ENCODE measurements around the gene HSPA12B. TPM values are rescaled to one million over a fixed set of nuclear protein-coding genes. Genes with fewer than 3 reads are reported as not detected.

The HSPA12B gene
- total RNA-seq, 2 experiments from 2014 or later, result 0.08 TPM; not detected in 1

GRCh38 chr20:3698591-3699001 is 33.9 kb upstream of the HSPA12B start:
- no peak overlapping the region for H3K27ac Mint-ChIP-seq
- H3K4me3 ChIP-seq (ENCODE audit: low read length), result no peak overlapping the region
- ATAC-seq (ENCODE audit: poor library complexity) (no peak), DNase-seq (no peak)
- no peak overlapping the region for H3K27ac ChIP-seq (ENCODE audit: low read depth in 1 of 2, low read length in 2 of 2)
- no peaks in the 10 kb centered on the region for H3K27me3 ChIP-seq (ENCODE audit: control insufficient read depth in 1 of 2, insufficient read depth in 2 of 2, low read length in 2 of 2)
- TF ChIP-seq, protein P1, sequence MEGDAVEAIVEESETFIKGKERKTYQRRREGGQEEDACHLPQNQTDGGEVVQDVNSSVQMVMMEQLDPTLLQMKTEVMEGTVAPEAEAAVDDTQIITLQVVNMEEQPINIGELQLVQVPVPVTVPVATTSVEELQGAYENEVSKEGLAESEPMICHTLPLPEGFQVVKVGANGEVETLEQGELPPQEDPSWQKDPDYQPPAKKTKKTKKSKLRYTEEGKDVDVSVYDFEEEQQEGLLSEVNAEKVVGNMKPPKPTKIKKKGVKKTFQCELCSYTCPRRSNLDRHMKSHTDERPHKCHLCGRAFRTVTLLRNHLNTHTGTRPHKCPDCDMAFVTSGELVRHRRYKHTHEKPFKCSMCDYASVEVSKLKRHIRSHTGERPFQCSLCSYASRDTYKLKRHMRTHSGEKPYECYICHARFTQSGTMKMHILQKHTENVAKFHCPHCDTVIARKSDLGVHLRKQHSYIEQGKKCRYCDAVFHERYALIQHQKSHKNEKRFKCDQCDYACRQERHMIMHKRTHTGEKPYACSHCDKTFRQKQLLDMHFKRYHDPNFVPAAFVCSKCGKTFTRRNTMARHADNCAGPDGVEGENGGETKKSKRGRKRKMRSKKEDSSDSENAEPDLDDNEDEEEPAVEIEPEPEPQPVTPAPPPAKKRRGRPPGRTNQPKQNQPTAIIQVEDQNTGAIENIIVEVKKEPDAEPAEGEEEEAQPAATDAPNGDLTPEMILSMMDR (IDR thresholded peaks at IDR 0.05), result no peak
- H3K36me3 ChIP-seq (ENCODE audit: insufficient read depth, low read length), result no peaks in the 10 kb centered on the region
- POLR2A ChIA-PET, result no interaction called here
- H3K27me3 Mint-ChIP-seq, result no peaks in the 10 kb centered on the region
- peaks cover 4 to 17% of the 10 kb centered on the region in 2 experiments for H3K9me3 ChIP-seq (ENCODE audit: control insufficient read depth in 1 of 2, insufficient read depth in 1 of 2, low read length in 2 of 2)
- intact Hi-C loops (cut with DNase I, micrococcal nuclease), result no loop called here
- H3K4me3 Mint-ChIP-seq, result no peak overlapping the region
- no peaks in the 10 kb centered on the region for H3K4me1 ChIP-seq (ENCODE audit: insufficient read depth, low read length)
- no peaks in the 10 kb centered on the region for H3K4me1 Mint-ChIP-seq (ENCODE audit: low read depth)
- no peaks in the 10 kb centered on the region for H3K9me3 Mint-ChIP-seq
- CTCF ChIA-PET, result no interaction called here
- no peaks in the 10 kb centered on the region for H3K36me3 Mint-ChIP-seq (ENCODE audit: low read depth)

DNA sequence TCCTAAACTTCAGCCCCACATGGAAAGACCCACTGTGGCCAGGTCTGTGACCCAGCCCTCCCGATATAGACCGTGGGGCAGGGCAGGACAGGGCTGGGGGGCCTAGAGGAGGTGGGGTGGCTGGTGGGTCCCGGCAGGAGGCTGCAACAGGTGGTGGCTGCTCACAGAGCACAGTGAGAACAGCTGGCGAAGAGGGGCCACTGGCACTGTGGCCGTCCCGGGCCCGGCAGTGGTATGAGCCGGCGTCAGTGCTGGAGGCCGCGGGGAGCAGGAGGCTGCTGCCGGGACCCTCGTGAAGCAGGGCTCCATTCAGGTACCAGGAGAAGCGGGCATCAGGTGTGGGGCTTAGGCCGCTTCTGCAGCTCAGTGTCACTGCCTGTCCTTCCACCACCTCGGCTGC is 33.4 kb upstream of the HSPA12B start:
- no peaks in the 10 kb centered on the region for H3K4me1 Mint-ChIP-seq (ENCODE audit: low read depth)
- ChIA-PET POLR2A (interaction anchor here (0.9 kb wide), 1 partner anchor 79 kb away, joined by 3 read pairs; no protein-coding TSS in a partner anchor), CTCF (no interaction called here)
- no peaks in the 10 kb centered on the region for H3K27me3 ChIP-seq (ENCODE audit: control insufficient read depth in 1 of 2, insufficient read depth in 2 of 2, low read length in 2 of 2)
- H3K36me3 ChIP-seq (ENCODE audit: insufficient read depth, low read length), result no peaks in the 10 kb centered on the region
- TF ChIP-seq, protein P1 (IDR thresholded peaks at IDR 0.05), result no peak
- no peaks in the 10 kb centered on the region for H3K27me3 Mint-ChIP-seq
- H3K4me3 ChIP-seq (ENCODE audit: low read length), result no peak overlapping the region
- DNase-seq (no peak), ATAC-seq (ENCODE audit: poor library complexity) (no peak)
- H3K27ac ChIP-seq (ENCODE audit: low read depth in 1 of 2, low read length in 2 of 2), result no peak overlapping the region
- no peaks in the 10 kb centered on the region for H3K36me3 Mint-ChIP-seq (ENCODE audit: low read depth)
- peaks cover 4 to 17% of the 10 kb centered on the region in 2 experiments for H3K9me3 ChIP-seq (ENCODE audit: control insufficient read depth in 1 of 2, insufficient read depth in 1 of 2, low read length in 2 of 2)
- H3K4me3 Mint-ChIP-seq, result no peak overlapping the region
- no peak overlapping the region for H3K27ac Mint-ChIP-seq
- no peaks in the 10 kb centered on the region for H3K4me1 ChIP-seq (ENCODE audit: insufficient read depth, low read length)
- no peaks in the 10 kb centered on the region for H3K9me3 Mint-ChIP-seq
- intact Hi-C loops (cut with DNase I, micrococcal nuclease), result no loop called here

DNA sequence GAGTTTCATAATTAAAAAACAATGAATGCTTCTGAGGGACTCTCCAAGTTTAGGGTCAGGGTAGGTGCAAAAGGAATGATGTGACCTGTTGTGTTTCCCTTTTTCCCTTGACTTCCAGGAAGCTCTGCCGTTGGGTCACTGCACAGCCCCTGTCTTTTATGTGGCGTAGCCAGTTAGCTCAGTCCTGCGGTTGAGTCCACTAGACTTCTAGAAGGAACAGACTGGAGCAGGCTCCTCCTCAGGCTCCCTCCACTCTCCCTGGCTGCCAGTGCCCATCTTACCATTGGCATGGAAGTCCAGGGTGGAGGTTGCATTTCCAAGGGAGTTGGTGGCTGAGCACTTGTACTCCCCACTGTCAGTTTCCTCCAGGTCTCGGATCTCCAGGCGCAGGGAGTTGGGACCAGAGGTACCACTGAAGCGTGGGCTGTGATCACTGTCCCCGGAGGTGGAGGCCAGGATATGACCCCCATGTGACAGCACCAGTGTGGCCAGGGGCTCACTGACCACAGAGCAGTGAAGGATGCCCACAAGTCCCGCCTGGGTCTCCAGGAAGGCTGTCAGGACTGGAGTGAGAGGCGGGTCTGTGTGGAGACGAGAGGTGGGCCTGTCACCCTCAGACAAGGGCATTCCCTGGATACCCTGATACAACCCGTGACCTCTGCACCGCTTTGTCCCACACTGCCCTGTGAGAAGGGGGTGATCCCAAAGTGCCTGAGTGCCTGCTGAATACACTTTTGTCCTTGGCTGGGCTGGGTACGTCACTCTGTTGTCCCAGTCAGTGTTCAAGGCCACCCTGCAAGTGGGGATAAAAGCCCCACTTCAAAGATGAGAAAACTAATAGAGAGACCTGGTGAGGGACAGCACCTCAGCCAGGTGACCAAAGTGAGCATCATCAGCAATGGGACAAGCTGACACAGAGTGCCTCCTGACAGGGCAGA is 31.2 kb upstream of the HSPA12B start:
- Histone ChIP-seq H3K27ac (ENCODE audit: low read depth in 1 of 2, low read length in 2 of 2) (no peak overlapping the region), H3K36me3 (ENCODE audit: insufficient read depth, low read length) (no peaks in the 10 kb centered on the region), H3K9me3 (ENCODE audit: control insufficient read depth in 1 of 2, insufficient read depth in 1 of 2, low read length in 2 of 2) (peaks cover 3 to 14% of the 10 kb centered on the region in 2 experiments), H3K27me3 (ENCODE audit: control insufficient read depth in 1 of 2, insufficient read depth in 2 of 2, low read length in 2 of 2) (no peaks in the 10 kb centered on the region), H3K4me1 (ENCODE audit: insufficient read depth, low read length) (no peaks in the 10 kb centered on the region), H3K4me3 (ENCODE audit: low read length) (no peak overlapping the region)
- intact Hi-C loops (cut with DNase I, micrococcal nuclease), result no loop called here
- no peaks in the 10 kb centered on the region for H3K27me3 Mint-ChIP-seq
- no peak overlapping the region for H3K27ac Mint-ChIP-seq
- ChIA-PET POLR2A (no interaction called here), CTCF (no interaction called here)
- ATAC-seq (ENCODE audit: poor library complexity) (no peak), DNase-seq (peak in 1 of 14 experiments; percentile 2)
- TF ChIP-seq, protein P1 (IDR thresholded peaks at IDR 0.05), result no peak
- no peaks in the 10 kb centered on the region for H3K4me1 Mint-ChIP-seq (ENCODE audit: low read depth)
- no peaks in the 10 kb centered on the region for H3K36me3 Mint-ChIP-seq (ENCODE audit: low read depth)
- no peak overlapping the region for H3K4me3 Mint-ChIP-seq
- H3K9me3 Mint-ChIP-seq, result no peaks in the 10 kb centered on the region
